Activated naive CD8-positive, alpha-beta T cell treated with anti-CD3 and anti-CD28 coated beads, Interleukin-2, amount 50 U/mL, for 16 hours (primary cell): ENCODE data around the gene ATP7B.
"Not testable (repeated sequence)": the region's sequence is repeated elsewhere in the genome, so short reads cannot be mapped to it uniquely, and the experiment has no call there.

ENCODE experiments used
- DNase-seq: peaks from one replicate; pipeline ENCODE4 v3.0.0-alpha.2; 2020; ENCODE audit warnings: low read depth, low spot score

The ATP7B gene

GRCh38 chr13:52010890-52011631 lies at the start of gene ATP7B:
TSS of gene ATP7B (minus strand) at chr13:52011450. CDS start at chr13:52011337, 113 bp downstream.
- DNase-seq = no peak

- DNase-seq = no peak
These were observed 42.2 kb upstream of the ATP7B start for GRCh38 chr13:52053460-52053859.

GRCh38 chr13:52051400-52051799 lies 40.1 kb upstream of the ATP7B start:
- no peak for DNase-seq

GRCh38 chr13:52048516-52048915 lies 37.3 kb upstream of the ATP7B start:
- DNase-seq = no peak

GRCh38 chr13:52047463-52047862 lies 36.2 kb upstream of the ATP7B start:
- no peak for DNase-seq

GRCh38 chr13:52043675-52044074 lies 32.4 kb upstream of the ATP7B start:
- no peak for DNase-seq

- DNase-seq = no peak
These were observed 24.8 kb upstream of the ATP7B start for GRCh38 chr13:52036037-52036436.

GRCh38 chr13:52034616-52035226 lies 23.5 kb upstream of the ATP7B start:
- DNase-seq = no peak

- DNase-seq = no peak
These were observed 21.8 kb upstream of the ATP7B start for GRCh38 chr13:52033039-52033438.

- not testable (repeated sequence) for DNase-seq
These were observed 19.2 kb upstream of the ATP7B start for GRCh38 chr13:52030401-52030800.

GRCh38 chr13:52029569-52029968 lies 18.3 kb upstream of the ATP7B start:
- DNase-seq = no peak

- no peak for DNase-seq
These were observed 16.6 kb upstream of the ATP7B start for GRCh38 chr13:52027832-52028231.

- no peak for DNase-seq
These were observed 15.0 kb upstream of the ATP7B start for GRCh38 chr13:52026246-52026626.

GRCh38 chr13:52025475-52026245 lies 14.4 kb upstream of the ATP7B start:
- DNase-seq = no peak

GRCh38 chr13:52024481-52024880 lies 13.2 kb upstream of the ATP7B start, which contains the start of gene UTP14C:
TSS of gene UTP14C (plus strand) at chr13:52024691. CDS start at chr13:52028805, 4,114 bp downstream.
- DNase-seq = no peak

GRCh38 chr13:52022356-52022755 lies 11.1 kb upstream of the ATP7B start:
- no peak for DNase-seq

- no peak for DNase-seq
These were observed 8.9 kb upstream of the ATP7B start for GRCh38 chr13:52020191-52020590.

- DNase-seq = no peak
These were observed 5.0 kb upstream of the ATP7B start for GRCh38 chr13:52016296-52016695.

GRCh38 chr13:52012512-52012836 lies 1.2 kb upstream of the ATP7B start:
- DNase-seq = no peak

- peak; percentile 99 for DNase-seq
These were observed 622 bp upstream of the ATP7B start, which contains the start of gene ALG11 for GRCh38 chr13:52011632-52012511. TSS of gene ALG11 (plus strand) at chr13:52012398. CDS start at chr13:52012419, 21 bp downstream.

- DNase-seq = no peak
These were observed 1.3 kb downstream of the ATP7B start for GRCh38 chr13:52009946-52010345.
